Stimulated activated CD8-positive, alpha-beta memory T cell treated with anti-CD3 and anti-CD28 coated beads, Interleukin-4, amount 100 ng/mL, for 48 hours (primary cell): ENCODE results near the gene TENT5D.
"Not testable (repeated sequence)": the region's sequence is repeated elsewhere in the genome, so short reads cannot be mapped to it uniquely, and the experiment has no call there.

Experiments used
- DNase-seq: peaks from one replicate; pipeline ENCODE4 v3.0.0-alpha.2; 2020

TENT5D gene

DNA sequence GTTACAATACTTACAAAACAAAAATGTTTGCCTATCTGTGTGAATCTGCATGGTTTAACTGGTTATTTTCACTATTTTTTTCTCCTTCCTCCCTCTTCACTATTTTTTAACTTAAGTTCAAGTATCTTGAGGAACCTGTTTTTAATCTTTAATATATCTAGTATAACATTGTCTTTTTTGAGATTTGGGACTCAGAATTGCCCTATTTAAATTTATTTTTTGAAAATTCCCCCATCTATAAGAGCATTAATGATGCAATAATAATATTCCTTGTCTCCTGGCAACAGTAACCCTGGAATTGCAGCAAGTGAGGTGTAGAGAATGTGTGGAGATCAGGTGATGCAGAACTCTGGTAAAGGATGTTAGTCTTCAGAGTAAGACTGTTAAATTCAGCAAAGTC is at the start of gene TENT5D:
TSS of gene TENT5D (plus strand) at position 301 of the 400 bp plus-strand sequence. CDS start 22,093 bp downstream, outside the sequence.
- no peak for DNase-seq

DNA sequence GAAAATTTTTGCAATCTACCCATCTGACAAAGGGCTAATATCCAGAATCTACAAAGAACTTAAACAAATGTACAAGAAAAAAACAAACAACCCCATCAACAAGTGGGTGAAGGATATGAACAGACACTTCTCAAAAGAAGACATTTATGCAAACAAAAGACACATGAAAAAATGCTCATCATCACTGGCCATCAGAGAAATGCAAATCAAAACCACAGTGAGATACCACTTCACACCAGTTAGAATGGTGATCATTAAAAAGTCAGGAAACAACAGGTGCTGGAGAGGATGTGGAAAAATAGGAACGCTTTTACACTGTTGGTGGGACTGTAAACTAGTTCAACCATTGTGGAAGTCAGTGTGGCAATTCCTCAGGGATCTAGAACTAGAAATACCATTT is 34.6 kb upstream of the TENT5D start:
- DNase-seq = not testable (repeated sequence)

DNA sequence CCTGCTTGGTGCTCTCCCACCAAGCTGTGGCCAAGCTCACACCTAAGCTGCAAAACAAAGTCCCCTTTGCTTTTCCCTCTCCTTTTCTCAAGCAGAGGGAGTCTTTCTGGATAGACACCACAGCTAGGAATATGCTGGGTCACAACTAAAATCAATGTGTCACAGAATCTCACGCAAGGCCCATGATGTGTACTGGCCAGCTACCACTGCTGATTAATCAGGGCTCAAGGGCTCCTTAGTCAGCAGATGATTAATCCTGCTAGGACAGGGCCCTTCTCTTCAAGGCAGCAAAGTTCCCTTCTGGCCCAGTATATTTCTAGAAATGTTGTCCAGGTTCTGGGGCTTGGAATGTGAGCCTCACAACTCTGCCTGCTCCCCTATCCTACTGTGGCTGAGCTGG is 32.0 kb upstream of the TENT5D start:
- DNase-seq = no peak

DNA sequence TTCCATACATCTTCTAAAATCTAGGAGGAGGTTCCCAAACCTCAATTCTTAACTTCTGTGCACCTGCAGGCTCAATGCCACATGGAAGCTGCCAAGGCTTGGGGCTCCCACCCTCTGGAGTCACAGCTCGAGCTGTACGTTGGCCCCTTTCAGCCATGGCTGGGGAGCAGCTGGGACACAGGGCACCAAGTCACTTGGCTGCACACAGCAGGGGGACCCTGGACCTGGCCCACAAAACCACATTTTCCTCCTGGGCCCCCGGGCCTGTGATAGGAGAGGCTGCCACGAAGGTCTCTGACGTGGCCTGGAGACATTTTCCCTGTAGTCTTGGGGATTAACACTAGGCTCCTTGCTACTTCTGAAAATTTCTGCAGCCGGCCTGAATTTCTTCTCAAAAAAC is 8.2 kb upstream of the TENT5D start:
- no peak for DNase-seq

DNA sequence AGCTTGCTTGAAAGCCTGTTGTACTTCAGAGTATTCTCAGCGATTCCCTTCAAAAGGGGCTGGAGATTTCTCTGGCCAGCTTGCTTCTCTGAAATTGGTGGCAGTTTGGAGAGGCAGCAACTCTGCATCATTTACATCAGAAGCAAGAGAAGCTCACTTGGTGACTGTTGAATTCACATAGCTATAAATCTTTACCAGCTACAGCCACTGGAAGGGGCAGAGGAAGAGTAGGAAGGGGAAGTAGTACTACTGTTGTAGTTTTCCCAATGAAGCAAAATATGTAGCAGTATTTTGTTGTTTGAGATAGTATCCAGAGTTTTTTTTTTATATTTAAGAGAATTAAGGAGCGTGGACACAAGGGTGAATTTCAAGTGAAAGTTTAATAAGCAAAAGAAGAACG is 2.8 kb downstream of the TENT5D start:
- DNase-seq = no peak

DNA sequence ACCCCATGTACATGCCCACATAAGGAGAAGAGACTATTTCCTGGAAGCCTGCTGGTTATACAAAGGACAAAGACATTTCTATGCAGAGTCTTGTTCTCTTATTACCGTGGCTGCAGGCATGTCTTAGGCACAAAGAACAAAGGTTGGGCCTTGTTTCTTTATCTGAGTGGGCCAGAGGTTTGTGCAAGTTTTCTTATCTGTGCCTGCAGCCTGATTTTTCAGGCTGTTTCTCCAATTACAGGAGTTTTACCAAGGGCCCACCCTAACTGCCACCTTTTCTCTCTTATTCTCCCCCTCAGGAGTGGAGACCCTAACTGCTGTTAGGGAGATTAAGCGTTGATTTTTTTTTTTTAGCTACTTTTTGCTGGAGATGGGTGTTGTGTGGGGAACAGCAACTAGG is 3.5 kb downstream of the TENT5D start:
- no peak for DNase-seq

DNA sequence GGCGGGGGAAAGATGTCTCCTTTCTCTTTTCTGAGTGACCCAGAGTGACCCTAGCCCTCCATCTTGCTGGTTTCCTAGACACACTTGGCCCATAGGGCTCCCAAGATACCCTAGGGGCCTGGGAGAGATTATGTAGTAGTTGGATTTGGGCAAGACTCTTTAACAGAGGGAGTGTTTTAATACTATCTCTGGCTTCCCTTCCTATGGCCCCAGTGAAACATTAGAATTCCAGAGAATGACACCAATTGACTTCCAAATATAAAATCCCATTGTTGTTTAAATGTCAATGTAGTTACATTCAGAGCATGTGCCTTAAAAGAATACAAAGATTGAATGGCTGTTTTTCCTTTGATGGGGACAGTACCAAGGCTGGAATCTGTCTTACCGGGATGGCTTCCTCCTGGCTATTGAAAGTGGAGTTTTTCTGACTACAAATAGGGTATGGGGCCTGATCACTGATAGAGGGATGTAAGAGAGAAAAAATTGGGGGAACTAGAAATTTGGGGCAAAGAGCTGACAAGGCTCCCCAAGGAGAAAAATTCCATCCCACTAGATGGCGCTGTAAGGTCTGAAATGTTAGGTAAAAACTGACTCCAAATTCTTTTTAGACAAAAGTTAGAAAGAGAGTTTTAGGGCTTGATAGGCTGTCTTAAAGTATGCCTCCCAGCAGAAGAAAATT is 10.7 kb downstream of the TENT5D start:
- no peak for DNase-seq

DNA sequence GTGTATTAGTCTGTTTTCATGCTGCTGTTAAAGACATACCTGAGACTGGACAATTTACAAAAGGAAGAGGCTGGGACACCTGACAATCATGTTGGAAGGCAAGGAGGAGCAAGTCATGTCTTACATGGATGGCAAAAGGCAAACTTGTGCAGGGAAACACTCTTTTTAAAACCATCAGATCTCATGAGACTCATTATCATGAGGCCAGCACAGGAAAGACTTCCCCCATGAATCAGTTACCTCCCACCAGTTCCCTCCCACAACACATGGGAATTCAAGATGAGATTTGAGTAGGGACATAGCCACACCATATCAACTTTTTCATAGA is 11.2 kb downstream of the TENT5D start:
- no peak for DNase-seq

DNA sequence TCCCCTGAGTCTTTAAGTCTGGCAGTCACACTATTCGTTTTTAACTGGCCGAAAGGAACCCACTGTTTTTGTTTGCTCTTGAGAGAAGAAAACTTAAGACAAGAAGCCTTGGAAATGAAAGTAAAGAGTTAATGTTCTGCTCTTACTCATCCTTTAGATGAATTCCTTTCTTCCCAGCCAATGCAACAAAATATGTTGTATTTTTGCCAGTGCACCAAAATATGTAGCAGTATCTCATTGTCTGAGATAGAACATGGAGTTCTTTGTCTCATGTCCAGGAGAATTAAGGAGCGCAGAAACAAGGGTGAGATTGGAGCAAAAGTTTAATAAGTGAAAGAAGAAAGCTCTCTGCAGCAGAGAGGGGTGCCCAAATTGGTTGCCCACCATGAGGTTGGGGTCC is 12.2 kb downstream of the TENT5D start:
- no peak for DNase-seq

DNA sequence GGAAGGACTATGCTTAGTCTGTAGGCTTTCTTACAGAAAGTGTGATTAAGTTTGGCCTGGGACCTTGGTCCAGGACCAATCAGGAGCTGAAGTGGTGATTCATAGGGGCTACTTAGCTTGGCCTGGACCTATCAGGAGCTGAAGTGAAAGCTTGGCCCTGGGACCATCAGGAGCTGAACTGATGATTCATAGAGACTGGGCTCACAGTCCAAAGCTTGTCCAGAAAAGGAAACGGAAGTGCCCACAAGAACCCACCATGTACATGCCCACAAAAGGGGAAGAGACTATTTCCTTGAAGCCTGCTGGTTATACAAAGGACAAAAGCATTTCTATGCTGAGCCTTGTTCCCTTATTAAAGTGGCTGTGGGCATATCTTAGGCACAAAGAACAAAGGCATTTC is 12.6 kb downstream of the TENT5D start:
- no peak for DNase-seq

DNA sequence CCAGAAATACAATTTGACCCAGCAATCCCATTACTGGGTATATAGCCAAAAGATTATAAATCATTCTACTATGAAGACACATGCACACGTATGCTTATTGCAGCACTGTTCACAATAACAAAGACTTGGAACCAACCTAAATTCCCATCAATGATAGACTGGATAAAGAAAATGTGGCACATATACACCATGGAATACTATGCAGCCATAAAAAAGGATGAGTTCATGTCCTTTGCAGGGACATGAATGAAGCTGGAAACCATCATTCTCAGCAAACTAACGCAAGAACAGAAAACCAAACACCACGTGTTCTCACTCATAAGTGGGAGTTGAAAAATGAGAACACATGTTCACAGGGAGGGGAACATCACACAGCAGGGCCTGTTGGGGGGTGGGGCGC is 47.9 kb downstream of the TENT5D start:
- DNase-seq = not testable (repeated sequence)

DNA sequence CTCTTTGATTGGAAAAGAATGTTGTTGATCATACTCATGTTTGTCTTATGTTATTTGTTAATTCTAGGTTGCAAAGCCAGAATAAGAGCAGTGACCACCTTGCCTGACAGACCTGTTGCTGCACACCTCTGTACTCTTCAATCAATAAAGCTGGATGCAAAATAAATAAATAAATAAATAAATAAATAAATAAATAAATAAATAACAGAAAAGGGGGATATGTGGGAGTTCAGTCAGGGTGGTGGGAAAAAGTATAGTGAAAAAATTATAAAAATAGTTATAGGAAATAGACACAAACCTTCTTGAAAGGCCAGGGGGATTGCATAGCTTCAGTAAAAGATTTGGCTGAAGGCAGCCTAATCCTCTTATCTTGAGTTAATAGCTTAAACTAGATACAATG is 51.3 kb downstream of the TENT5D start:
- no peak for DNase-seq

DNA sequence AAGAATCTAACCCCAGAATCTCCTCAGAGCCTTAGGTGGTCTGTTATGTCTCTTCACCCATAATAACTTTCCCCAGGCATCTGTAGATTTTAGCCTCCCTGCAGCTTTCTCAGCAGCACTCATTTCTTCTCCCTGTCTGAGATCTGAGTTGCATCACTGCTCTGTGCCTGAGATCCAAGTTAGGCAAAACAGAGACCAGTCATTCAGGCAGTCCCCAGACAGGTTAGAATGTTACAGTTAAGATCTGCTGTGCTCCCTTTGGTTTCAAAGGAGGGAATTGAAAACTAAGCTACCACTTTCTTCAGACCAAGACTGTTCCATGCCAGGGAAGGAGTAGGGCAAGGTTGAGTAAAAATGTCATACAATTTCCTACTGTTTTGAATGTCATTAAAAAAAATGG is 65.3 kb downstream of the TENT5D start:
- DNase-seq = no peak

DNA sequence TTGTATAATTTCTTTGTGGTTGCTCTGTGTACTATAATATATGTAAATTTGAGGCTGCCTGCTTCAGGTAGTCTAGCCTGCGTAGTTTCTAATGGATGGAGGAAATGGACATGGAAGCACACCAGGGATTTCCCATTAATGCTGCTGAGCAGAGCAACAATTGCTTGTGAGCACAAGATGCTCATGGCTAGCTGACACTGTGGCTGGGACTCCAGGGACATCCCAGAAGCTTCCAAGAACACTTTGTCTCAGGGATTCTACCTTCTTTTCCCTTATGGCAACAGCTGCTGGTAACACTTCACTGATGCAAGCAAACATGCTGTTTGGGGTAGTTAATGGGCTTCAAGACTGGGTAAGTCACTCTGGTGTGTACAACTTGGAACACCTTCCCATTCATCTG is 66.1 kb downstream of the TENT5D start:
- DNase-seq = no peak

DNA sequence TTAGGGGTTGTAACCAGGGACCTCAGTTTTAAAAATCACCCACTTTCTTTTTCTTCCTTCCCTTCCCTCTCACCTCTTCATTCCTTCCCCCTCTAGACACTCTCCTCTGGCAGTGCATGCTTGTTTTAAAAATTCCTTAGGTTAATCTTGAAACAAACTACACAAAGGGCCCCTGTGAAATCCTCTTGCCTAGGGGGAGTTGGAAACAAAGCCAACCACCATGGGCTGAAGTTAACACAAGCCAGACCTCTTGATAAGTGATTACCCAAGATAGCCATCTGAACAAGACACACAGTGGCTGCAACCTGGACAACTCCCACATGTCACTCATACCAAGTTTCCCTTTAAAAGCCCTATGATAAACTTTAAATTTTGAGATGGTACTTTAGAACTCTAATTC is 68.9 kb downstream of the TENT5D start:
- no peak for DNase-seq
